Liver (tissue), 9 donors: ENCODE measurements around the gene PARD3. TPM values are rescaled to one million over a fixed set of nuclear protein-coding genes. Genes with fewer than 3 reads are reported as not detected.
"Not testable (repeated sequence)": the region's sequence is repeated elsewhere in the genome, so short reads cannot be mapped to it uniquely, and the experiment has no call there.

Experiments used
- DNase-seq: peaks from one replicate; pipeline ENCODE4 v3.0.0-alpha.2; 2017; ENCODE audit warnings: low spot score
- H3K27ac ChIP-seq, 2 donors: one replicate each; pipeline ENCODE4 v1.7.0; 2013; ENCODE audit warnings: inconsistent platforms in 2 of 2, low read length in 2 of 2, control low read depth in 1 of 2, low read depth in 1 of 2, mild to moderate bottlenecking in 1 of 2
- H3K27me3 ChIP-seq, 4 donors: one replicate each; pipeline versions ENCODE4 v1.6.1 to v1.7.0; 2013; ENCODE audit warnings: low read length in 3 of 4, inconsistent platforms in 1 of 4, mild to moderate bottlenecking in 1 of 4, moderate library complexity in 1 of 4; ENCODE audit not compliant: control insufficient read depth in 4 of 4, insufficient read depth in 4 of 4
- H3K36me3 ChIP-seq, 4 donors: one replicate each; pipeline versions ENCODE4 v1.6.1 to v1.7.0; 2013; ENCODE audit warnings: low read length in 3 of 4, mild to moderate bottlenecking in 3 of 4, low read depth in 1 of 4, moderate library complexity in 1 of 4; ENCODE audit not compliant: control insufficient read depth in 4 of 4, insufficient read depth in 3 of 4
- H3K4me1 ChIP-seq, 4 donors: one replicate each; pipeline versions ENCODE4 v1.6.1 to v1.7.0; 2013; ENCODE audit warnings: low read length in 3 of 4, mild to moderate bottlenecking in 3 of 4, moderate library complexity in 1 of 4; ENCODE audit not compliant: control insufficient read depth in 4 of 4, insufficient read depth in 4 of 4
- H3K4me3 ChIP-seq, 3 donors: one replicate each; pipeline versions ENCODE4 v1.6.1 to v1.7.0; 2013; ENCODE audit warnings: low read length in 3 of 3, control low read depth in 1 of 3, low read depth in 1 of 3, mild to moderate bottlenecking in 1 of 3
- H3K9ac ChIP-seq, 2 donors: one replicate each; pipeline ENCODE4 v1.7.0; 2013; ENCODE audit warnings: low read length in 2 of 2, mild to moderate bottlenecking in 2 of 2, moderate library complexity in 2 of 2, control low read depth in 1 of 2, low read depth in 1 of 2
- H3K9me3 ChIP-seq, 4 donors: one replicate each; pipeline versions ENCODE4 v1.6.1 to v1.7.0; 2013; ENCODE audit warnings: low read length in 3 of 4; ENCODE audit not compliant: control insufficient read depth in 4 of 4
- EGR1 ChIP-seq, 2 donors: IDR thresholded peaks; 2 replicates each; pipeline ENCODE4 v1.6.1; 2016 to 2018; ENCODE audit warnings: antibody characterized with exemption in 2 of 2, low read depth in 2 of 2
- FOXA1 ChIP-seq: IDR thresholded peaks from 2 replicates; pipeline ENCODE4 v1.6.1; 2016; ENCODE audit warnings: antibody characterized with exemption
- FOXA2 ChIP-seq: IDR thresholded peaks from 2 replicates; pipeline ENCODE4 v1.6.1; 2016; ENCODE audit warnings: antibody characterized with exemption
- HNF4G ChIP-seq: IDR thresholded peaks from 2 replicates; pipeline ENCODE4 v1.6.1; 2016; ENCODE audit warnings: antibody characterized with exemption
- RAD21 ChIP-seq, 2 donors: IDR thresholded peaks; 2 replicates each; pipeline ENCODE4 v1.6.1; 2016; ENCODE audit warnings: antibody characterized with exemption in 2 of 2, mild to moderate bottlenecking in 2 of 2
- RXRA ChIP-seq, 2 donors: IDR thresholded peaks; 2 replicates each; pipeline ENCODE4 v1.6.1; 2017 to 2018; ENCODE audit warnings: antibody characterized with exemption in 2 of 2, mild to moderate bottlenecking in 1 of 2
- SP1 ChIP-seq: IDR thresholded peaks from 2 replicates; pipeline ENCODE4 v1.6.1; 2018; ENCODE audit warnings: antibody characterized with exemption, mild to moderate bottlenecking
- TAF1 ChIP-seq: conservative IDR thresholded peaks from 2 replicates; pipeline ENCODE4 v1.6.1; 2016; ENCODE audit warnings: antibody characterized with exemption, mild to moderate bottlenecking
- YY1 ChIP-seq: IDR thresholded peaks from 2 replicates; pipeline ENCODE4 v1.6.1; 2016; ENCODE audit warnings: antibody characterized with exemption, mild to moderate bottlenecking
- WGBS: extraction: QIAGEN DNeasy Blood & Tissue Kit; methylation state at CpG from one replicate; pipeline ENCODE4 v1.1.7; 2013; 5-methylcytosine and 5-hydroxymethylcytosine counted together
- polyA plus RNA-seq, 2 donors: library from polyadenylated mRNA; stranded (reverse) in 1 of 2; unstranded in 1 of 2; fragments of 200-250 nt in 1 of 2; fragments of >200 nt in 1 of 2; fragmentation: Nextera tagmentation in 1 of 2; extraction: Ambion mirVana in 1 of 2; gene quantifications; one replicate each; pipeline versions ENCODE4 v1.2.1 to v1.2.3, GENCODE V29; 2013 to 2015
- total RNA-seq, 2 donors: library from RNA; depleted of rRNA; stranded (reverse); fragments of >200 nt; gene quantifications; one replicate each; pipeline ENCODE4 v1.2.3, GENCODE V29; 2014
- TF ChIP-seq, protein P1 (sequence below): IDR thresholded peaks from 2 replicates; pipeline ENCODE4 v1.6.1; 2016; ENCODE audit warnings: antibody characterized with exemption
- TF ChIP-seq, protein P2 (sequence below): fragments of 150-350 bp; IDR thresholded peaks from 2 replicates; pipeline ENCODE4 v1.5.1; 2017; ENCODE audit warnings: improper control_type of control experiment, low read depth, low read length; ENCODE audit not compliant: missing input control
- TF ChIP-seq, protein P3 (sequence below): IDR thresholded peaks from 2 replicates; pipeline ENCODE4 v1.6.1; 2016; ENCODE audit warnings: antibody characterized with exemption
- TF ChIP-seq, protein P4 (sequence below): IDR thresholded peaks from 2 replicates; pipeline ENCODE4 v1.6.1; 2016; ENCODE audit warnings: antibody characterized with exemption, mild to moderate bottlenecking
- TF ChIP-seq, protein P5 (sequence below): IDR thresholded peaks from 2 replicates; pipeline ENCODE4 v1.6.1; 2016; ENCODE audit warnings: antibody characterized with exemption
- donor health status: healthy.
- donor health status: healthy.
- donor health status: healthy.
- donor health status: healthy.
- donor health status: healthy.

Gene PARD3
- total and polyA plus RNA-seq, 4 donors = 12.3 to 43.8 (median 13.5) TPM

DNA sequence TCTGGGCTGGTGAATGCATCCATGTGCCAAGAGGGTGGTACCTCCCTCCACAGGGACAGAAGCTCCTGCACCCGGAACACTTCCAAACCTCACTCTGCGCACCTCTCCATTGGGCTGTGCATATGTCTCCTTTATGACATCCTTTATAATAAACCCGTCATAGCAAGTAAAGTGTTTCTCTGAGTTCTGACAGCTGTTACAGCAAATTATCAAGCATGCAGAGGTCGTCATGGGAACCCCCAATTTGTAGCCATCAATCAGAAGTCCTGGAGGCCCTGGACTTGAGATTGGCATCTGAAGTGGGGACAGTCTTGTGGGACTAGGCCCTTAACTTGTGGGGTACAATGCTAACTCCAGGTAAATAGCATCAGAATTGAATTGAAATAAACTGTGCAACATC lies 29.4 kb upstream of the PARD3 start:
- no peaks in the 10 kb centered on the region for H3K4me1 ChIP-seq
- WGBS = 87% methylated on average over 4 of the region's 4 CpGs
- H3K9me3 ChIP-seq = no peaks in the 10 kb centered on the region
- TF ChIP-seq, protein P1, sequence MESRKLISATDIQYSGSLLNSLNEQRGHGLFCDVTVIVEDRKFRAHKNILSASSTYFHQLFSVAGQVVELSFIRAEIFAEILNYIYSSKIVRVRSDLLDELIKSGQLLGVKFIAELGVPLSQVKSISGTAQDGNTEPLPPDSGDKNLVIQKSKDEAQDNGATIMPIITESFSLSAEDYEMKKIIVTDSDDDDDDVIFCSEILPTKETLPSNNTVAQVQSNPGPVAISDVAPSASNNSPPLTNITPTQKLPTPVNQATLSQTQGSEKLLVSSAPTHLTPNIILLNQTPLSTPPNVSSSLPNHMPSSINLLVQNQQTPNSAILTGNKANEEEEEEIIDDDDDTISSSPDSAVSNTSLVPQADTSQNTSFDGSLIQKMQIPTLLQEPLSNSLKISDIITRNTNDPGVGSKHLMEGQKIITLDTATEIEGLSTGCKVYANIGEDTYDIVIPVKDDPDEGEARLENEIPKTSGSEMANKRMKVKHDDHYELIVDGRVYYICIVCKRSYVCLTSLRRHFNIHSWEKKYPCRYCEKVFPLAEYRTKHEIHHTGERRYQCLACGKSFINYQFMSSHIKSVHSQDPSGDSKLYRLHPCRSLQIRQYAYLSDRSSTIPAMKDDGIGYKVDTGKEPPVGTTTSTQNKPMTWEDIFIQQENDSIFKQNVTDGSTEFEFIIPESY = no peak
- TF ChIP-seq TAF1 (no peak), SP1 (no peak), FOXA2 (no peak), FOXA1 (no peak), EGR1 (IDR thresholded peaks at IDR 0.05; ENCODE audit: low read depth in 2 of 2) (no peak), YY1 (no peak), RXRA (IDR thresholded peaks at IDR 0.05) (no peak), HNF4G (no peak), RAD21 (IDR thresholded peaks at IDR 0.05) (no peak)
- TF ChIP-seq, protein P2, sequence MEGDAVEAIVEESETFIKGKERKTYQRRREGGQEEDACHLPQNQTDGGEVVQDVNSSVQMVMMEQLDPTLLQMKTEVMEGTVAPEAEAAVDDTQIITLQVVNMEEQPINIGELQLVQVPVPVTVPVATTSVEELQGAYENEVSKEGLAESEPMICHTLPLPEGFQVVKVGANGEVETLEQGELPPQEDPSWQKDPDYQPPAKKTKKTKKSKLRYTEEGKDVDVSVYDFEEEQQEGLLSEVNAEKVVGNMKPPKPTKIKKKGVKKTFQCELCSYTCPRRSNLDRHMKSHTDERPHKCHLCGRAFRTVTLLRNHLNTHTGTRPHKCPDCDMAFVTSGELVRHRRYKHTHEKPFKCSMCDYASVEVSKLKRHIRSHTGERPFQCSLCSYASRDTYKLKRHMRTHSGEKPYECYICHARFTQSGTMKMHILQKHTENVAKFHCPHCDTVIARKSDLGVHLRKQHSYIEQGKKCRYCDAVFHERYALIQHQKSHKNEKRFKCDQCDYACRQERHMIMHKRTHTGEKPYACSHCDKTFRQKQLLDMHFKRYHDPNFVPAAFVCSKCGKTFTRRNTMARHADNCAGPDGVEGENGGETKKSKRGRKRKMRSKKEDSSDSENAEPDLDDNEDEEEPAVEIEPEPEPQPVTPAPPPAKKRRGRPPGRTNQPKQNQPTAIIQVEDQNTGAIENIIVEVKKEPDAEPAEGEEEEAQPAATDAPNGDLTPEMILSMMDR = no peak
- TF ChIP-seq, protein P3, sequence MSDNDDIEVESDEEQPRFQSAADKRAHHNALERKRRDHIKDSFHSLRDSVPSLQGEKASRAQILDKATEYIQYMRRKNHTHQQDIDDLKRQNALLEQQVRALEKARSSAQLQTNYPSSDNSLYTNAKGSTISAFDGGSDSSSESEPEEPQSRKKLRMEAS = no peak
- TF ChIP-seq, protein P4, sequence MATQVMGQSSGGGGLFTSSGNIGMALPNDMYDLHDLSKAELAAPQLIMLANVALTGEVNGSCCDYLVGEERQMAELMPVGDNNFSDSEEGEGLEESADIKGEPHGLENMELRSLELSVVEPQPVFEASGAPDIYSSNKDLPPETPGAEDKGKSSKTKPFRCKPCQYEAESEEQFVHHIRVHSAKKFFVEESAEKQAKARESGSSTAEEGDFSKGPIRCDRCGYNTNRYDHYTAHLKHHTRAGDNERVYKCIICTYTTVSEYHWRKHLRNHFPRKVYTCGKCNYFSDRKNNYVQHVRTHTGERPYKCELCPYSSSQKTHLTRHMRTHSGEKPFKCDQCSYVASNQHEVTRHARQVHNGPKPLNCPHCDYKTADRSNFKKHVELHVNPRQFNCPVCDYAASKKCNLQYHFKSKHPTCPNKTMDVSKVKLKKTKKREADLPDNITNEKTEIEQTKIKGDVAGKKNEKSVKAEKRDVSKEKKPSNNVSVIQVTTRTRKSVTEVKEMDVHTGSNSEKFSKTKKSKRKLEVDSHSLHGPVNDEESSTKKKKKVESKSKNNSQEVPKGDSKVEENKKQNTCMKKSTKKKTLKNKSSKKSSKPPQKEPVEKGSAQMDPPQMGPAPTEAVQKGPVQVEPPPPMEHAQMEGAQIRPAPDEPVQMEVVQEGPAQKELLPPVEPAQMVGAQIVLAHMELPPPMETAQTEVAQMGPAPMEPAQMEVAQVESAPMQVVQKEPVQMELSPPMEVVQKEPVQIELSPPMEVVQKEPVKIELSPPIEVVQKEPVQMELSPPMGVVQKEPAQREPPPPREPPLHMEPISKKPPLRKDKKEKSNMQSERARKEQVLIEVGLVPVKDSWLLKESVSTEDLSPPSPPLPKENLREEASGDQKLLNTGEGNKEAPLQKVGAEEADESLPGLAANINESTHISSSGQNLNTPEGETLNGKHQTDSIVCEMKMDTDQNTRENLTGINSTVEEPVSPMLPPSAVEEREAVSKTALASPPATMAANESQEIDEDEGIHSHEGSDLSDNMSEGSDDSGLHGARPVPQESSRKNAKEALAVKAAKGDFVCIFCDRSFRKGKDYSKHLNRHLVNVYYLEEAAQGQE = no peak
- TF ChIP-seq, protein P5, sequence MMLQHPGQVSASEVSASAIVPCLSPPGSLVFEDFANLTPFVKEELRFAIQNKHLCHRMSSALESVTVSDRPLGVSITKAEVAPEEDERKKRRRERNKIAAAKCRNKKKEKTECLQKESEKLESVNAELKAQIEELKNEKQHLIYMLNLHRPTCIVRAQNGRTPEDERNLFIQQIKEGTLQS = no peak
- H3K9ac ChIP-seq = no peak overlapping the region
- no peaks in the 10 kb centered on the region for H3K36me3 ChIP-seq
- H3K4me3 ChIP-seq = no peak overlapping the region
- no peak overlapping the region for H3K27ac ChIP-seq
- DNase-seq = no peak
- H3K27me3 ChIP-seq = no peaks in the 10 kb centered on the region

DNA sequence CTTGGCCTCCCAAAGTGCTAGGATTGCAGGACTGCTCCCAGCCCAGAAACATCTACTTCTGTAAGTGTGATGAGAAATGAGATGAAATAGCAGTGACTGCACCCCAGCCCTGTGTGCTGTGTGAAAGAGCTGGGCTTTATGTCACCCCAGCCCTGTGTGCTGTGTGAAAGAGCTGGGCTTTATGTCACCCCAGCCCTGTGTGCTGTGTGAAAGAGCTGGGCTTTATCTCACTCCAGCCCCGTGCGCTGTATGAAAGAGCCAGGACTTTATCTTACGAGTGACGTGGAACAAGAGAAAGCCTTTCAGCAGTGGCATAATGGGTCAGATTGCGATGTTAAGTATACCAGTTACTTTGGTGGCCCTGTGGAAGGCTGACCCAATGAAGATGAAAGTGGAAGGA lies 28.4 kb upstream of the PARD3 start:
- not testable (repeated sequence) for H3K9ac ChIP-seq, H3K9me3 ChIP-seq, H3K4me3 ChIP-seq, H3K36me3 ChIP-seq, H3K4me1 ChIP-seq, H3K27me3 ChIP-seq, DNase-seq, H3K27ac ChIP-seq
- 93% methylated on average over 5 of the region's 5 CpGs for WGBS
